T-helper 2 cell treated with Interferon-gamma antibody and Interleukin-4, amounts not matched to agents 5 μg/mL and 100 μg/mL, for 36 hours (primary cell): Measurements from ENCODE around the gene GJA10.
"Not testable (repeated sequence)": the region's sequence is repeated elsewhere in the genome, so short reads cannot be mapped to it uniquely, and the experiment has no call there.

Experiments used
- DNase-seq: peaks from one replicate; pipeline ENCODE4 v3.0.0; 2021; ENCODE audit warnings: low spot score
- H3K27ac Mint-ChIP-seq: one replicate; pipeline ENCODE4 v1.8.0; 2021; ENCODE audit warnings: mild to moderate bottlenecking, mixed read lengths
- H3K27me3 Mint-ChIP-seq: one replicate; pipeline ENCODE4 v1.8.0; 2021; ENCODE audit warnings: low read depth, mixed read lengths
- H3K36me3 Mint-ChIP-seq: one replicate; pipeline ENCODE4 v1.8.0; 2021; ENCODE audit warnings: low read depth, mixed read lengths
- H3K4me1 Mint-ChIP-seq: one replicate; pipeline ENCODE4 v1.8.0; 2021; ENCODE audit warnings: low read depth, mixed read lengths
- H3K4me3 Mint-ChIP-seq: one replicate; pipeline ENCODE4 v1.8.0; 2022; ENCODE audit warnings: mild to moderate bottlenecking, moderate library complexity, mixed read lengths
- H3K9me3 Mint-ChIP-seq: one replicate; pipeline ENCODE4 v1.8.0; 2021; ENCODE audit warnings: mixed read lengths

Gene GJA10

DNA sequence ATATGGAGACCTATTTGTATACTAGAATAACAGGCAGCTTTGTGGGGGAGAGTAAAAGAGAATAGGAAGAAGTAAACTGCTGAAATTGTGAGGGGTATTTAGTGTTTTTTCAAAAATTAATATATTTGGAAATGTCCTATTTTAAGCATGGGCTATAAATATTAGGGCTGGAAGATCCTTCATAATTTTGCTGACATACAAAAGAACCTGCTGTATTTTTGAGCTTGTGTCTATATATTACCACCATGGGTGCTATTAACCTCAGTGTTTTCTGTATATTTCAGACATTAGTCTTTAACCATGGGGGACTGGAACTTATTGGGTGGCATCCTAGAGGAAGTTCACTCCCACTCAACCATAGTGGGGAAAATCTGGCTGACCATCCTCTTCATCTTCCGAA is at the start of gene GJA10:
Gene GJA10 (plus strand): TSS at position 301 of the 400 bp plus-strand sequence. CDS start 0 bp downstream, at position 301.
- DNase-seq, result no peak
- no peaks in the 10 kb centered on the region for H3K9me3 Mint-ChIP-seq
- no peak within 1 kb of the TSS for H3K4me3 Mint-ChIP-seq
- no peaks in the 10 kb centered on the region for H3K36me3 Mint-ChIP-seq
- peaks cover 29% of the 10 kb centered on the region for H3K27me3 Mint-ChIP-seq
- no peak within 1 kb of the TSS for H3K27ac Mint-ChIP-seq
- no peaks in the 10 kb centered on the region for H3K4me1 Mint-ChIP-seq

DNA sequence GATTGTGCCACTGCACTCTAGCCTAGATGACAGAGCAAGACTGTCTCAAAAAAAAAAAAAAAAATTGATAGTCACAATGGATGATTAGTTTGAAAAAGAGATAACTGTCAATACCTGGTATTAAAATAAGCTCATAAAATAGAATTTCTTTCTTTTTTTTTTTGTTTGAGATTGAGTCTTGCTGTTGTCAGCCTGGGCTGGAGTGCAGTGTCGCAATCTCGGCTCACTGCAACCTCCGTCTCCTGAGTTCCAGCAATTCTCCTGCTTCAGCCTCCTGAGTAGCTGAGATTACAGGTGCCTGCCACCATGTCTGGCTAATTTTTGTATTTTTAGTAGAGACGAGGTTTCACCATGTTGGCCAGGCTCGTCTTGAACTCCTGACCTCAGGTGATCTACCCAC is 46.8 kb upstream of the GJA10 start:
- peaks cover 18% of the 10 kb centered on the region for H3K4me1 Mint-ChIP-seq
- H3K36me3 Mint-ChIP-seq, result peaks cover 24% of the 10 kb centered on the region
- H3K27ac Mint-ChIP-seq, DNase-seq, H3K9me3 Mint-ChIP-seq, H3K4me3 Mint-ChIP-seq, H3K27me3 Mint-ChIP-seq: not testable (repeated sequence)

DNA sequence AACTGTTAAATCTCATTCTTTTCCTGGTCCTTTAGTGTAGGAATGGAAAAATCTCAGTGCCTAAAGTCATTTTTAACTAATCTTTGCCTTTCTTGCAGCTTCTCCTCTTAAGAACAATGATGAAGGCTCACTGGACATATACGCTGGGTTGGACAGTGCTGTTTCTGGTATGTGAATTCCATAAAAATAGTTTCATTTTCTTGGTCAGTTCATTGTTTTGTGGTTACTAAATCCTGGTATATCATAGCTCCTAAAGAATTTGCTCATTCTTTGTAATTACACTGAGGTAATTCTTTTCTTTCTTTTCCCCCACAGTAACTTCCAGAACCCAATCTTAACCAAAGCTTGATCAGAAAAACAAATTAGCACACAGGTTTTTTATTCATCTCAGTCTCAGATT is 41.2 kb upstream of the GJA10 start:
- no peaks in the 10 kb centered on the region for H3K27me3 Mint-ChIP-seq
- DNase-seq, result no peak
- peaks cover 50% of the 10 kb centered on the region for H3K36me3 Mint-ChIP-seq
- H3K9me3 Mint-ChIP-seq, result no peaks in the 10 kb centered on the region
- H3K4me3 Mint-ChIP-seq, result no peak overlapping the region
- no peak overlapping the region for H3K27ac Mint-ChIP-seq
- H3K4me1 Mint-ChIP-seq, result peaks cover 10% of the 10 kb centered on the region

DNA sequence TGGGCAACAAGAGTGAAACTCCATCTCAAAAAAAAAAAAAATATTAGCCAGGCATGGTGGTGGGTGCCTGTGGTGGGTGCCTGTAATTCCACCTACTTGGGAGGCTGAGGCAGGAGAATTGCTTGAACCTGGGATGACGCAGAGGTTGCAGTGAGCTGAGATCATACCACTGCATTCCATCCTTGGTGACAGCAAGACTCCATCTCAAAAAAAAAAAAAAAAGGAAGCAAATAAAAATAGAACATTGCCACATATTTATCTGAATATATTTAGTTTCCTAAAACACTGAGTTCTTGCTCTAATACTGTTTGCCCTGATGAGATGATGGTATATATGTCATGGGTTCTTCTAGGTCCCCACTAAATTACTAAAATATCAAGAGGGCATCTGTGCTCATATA is 36.2 kb upstream of the GJA10 start:
- no peak overlapping the region for H3K4me3 Mint-ChIP-seq
- no peak overlapping the region for H3K27ac Mint-ChIP-seq
- H3K36me3 Mint-ChIP-seq, result peaks cover 70% of the 10 kb centered on the region
- no peak for DNase-seq
- H3K27me3 Mint-ChIP-seq, result no peaks in the 10 kb centered on the region
- H3K4me1 Mint-ChIP-seq, result peaks cover 23% of the 10 kb centered on the region
- peaks cover 17% of the 10 kb centered on the region for H3K9me3 Mint-ChIP-seq

DNA sequence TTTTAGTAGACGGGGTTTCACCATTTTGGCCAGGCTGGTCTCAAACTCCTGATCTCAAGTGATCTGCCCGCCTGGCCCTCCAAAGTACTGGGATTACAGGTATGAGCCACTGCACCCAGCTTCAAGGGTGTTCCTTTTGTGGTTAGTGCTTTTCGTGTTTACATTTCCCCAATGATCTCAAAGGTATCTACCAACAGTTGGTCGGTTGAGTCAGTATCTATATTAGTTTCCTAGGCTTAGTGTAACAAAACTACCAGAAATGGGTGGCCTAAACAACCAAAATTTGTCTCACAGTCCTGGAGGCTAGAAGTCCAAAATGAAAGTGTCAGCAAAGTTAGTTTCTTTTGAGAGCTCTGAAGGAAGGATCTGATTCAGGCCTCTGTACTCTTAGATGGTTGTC is 34.5 kb upstream of the GJA10 start:
- peaks cover 21% of the 10 kb centered on the region for H3K9me3 Mint-ChIP-seq
- DNase-seq, result peak; percentile 42
- H3K27me3 Mint-ChIP-seq, result no peaks in the 10 kb centered on the region
- H3K27ac Mint-ChIP-seq, result peak overlapping the region; percentile 81
- H3K4me3 Mint-ChIP-seq, result peak overlapping the region; percentile 57
- peaks cover 25% of the 10 kb centered on the region for H3K4me1 Mint-ChIP-seq
- peaks cover 72% of the 10 kb centered on the region for H3K36me3 Mint-ChIP-seq

DNA sequence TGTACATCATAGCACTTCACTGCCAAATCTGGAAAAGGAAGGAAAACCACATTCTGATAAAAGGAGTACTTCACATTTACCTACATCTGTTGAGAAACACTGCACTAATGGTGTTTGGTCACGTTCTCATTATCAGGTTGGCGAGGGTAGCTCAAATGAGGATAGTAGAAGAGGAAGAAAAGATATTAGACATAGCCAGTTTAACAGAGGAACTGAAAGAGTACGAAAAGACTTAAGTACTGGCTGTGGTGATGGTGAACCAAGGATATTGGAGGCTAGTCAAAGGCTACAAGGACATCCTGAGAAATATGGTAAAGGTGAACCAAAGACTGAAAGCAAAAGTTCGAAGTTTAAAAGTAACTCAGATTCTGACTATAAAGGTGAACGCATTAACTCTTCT is 32.0 kb upstream of the GJA10 start:
- Mint-ChIP-seq H3K36me3 (peaks cover 75% of the 10 kb centered on the region), H3K4me1 (peaks cover 25% of the 10 kb centered on the region), H3K27ac (peak overlapping the region; percentile 85), H3K4me3 (peak overlapping the region; percentile 46), H3K9me3 (peaks cover 24% of the 10 kb centered on the region), H3K27me3 (no peaks in the 10 kb centered on the region)
- no peak for DNase-seq

DNA sequence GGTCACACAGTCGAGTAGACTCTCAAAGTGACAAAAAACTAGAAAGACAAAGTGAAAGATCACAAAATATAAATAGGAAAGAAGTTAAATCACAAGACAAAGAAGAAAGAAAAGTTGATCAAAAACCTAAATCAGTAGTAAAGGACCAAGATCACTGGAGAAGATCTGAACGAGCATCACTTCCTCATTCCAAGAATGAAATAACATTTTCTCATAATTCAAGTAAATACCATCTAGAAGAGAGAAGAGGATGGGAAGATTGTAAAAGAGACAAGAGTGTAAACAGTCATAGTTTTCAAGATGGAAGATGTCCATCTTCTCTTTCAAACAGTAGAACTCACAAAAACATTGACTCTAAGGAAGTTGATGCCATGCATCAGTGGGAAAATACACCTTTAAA is 31.6 kb upstream of the GJA10 start:
- Mint-ChIP-seq H3K4me1 (peaks cover 25% of the 10 kb centered on the region), H3K27ac (peak overlapping the region; percentile 85), H3K36me3 (peaks cover 80% of the 10 kb centered on the region), H3K9me3 (peaks cover 28% of the 10 kb centered on the region), H3K27me3 (no peaks in the 10 kb centered on the region), H3K4me3 (peak overlapping the region; percentile 46)
- DNase-seq, result no peak

DNA sequence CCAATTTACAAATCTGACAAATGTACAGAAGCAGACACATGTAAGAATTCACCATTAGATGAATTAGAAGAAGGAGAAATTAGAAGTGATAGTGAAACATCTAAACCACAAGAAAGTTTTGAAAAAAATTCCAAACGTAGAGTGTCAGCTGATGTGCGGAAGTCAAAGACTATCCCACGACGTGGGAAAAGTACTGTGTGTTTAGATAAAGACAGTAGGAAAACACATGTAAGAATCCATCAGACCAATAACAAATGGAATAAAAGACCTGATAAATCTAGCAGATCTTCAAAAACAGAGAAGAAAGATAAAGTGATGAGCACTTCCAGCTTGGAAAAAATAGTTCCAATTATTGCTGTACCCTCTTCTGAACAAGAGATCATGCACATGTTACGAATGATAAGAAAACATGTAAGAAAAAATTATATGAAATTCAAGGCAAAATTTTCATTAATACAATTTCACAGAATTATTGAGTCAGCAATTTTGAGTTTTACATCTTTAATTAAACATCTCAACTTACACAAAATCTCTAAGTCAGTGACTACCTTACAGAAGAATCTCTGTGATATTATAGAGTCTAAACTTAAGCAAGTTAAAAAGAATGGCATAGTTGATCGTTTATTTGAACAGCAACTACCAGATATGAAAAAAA is 28.1 kb upstream of the GJA10 start:
- Mint-ChIP-seq H3K9me3 (peaks cover 25% of the 10 kb centered on the region), H3K27me3 (no peaks in the 10 kb centered on the region), H3K4me1 (peaks cover 17% of the 10 kb centered on the region), H3K4me3 (no peak overlapping the region), H3K27ac (no peak overlapping the region), H3K36me3 (peaks cover 79% of the 10 kb centered on the region)
- no peak for DNase-seq

DNA sequence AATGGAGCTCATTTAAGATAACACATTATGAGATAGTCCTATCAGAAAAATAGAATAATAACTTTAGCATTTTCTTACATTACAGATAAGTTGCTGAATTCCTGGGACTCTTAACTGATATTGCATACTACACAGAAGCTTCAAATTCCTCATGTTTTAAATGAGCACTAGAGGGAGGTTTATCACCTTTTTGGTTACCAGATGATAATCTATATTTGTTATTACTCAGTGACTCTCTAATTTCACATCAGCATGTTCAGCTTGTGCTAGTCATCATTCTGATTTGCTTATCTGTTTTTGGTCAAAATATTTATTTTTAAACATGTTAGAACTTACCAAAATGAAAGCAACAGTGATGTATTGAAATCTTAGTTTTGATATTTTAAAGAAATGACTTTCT is 20.5 kb upstream of the GJA10 start:
- H3K36me3 Mint-ChIP-seq, result peaks cover 39% of the 10 kb centered on the region

DNA sequence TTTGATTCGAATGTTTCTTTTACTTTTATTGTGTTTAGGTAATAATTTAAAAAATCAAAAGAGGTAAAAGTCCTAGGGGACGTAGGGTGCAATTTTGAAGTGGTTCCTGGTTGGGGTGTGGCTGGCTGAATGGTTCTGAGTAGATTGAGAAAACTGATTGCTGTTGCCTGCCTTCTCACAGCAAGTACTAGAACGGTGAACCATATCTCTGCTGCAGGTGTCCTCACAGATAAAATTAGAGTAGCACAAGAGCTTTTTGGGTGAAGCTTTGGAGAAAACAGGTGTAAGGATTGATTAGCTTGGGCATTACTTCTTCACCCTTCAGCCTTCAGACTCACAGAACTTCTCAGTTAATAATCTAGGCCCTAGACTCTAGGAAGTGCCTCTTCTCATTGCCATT is 19.8 kb upstream of the GJA10 start:
- no peak overlapping the region for H3K27ac Mint-ChIP-seq
- no peaks in the 10 kb centered on the region for H3K27me3 Mint-ChIP-seq
- no peaks in the 10 kb centered on the region for H3K9me3 Mint-ChIP-seq
- peaks cover 38% of the 10 kb centered on the region for H3K36me3 Mint-ChIP-seq
- peaks cover 9% of the 10 kb centered on the region for H3K4me1 Mint-ChIP-seq
- DNase-seq, result no peak
- no peak overlapping the region for H3K4me3 Mint-ChIP-seq

More for the DNA sequence above, 20.5 kb upstream of the GJA10 start:
- Mint-ChIP-seq H3K4me1 (peaks cover 9% of the 10 kb centered on the region), H3K27ac (no peak overlapping the region), H3K9me3 (no peaks in the 10 kb centered on the region), H3K27me3 (no peaks in the 10 kb centered on the region), H3K4me3 (no peak overlapping the region)
- DNase-seq, result no peak

DNA sequence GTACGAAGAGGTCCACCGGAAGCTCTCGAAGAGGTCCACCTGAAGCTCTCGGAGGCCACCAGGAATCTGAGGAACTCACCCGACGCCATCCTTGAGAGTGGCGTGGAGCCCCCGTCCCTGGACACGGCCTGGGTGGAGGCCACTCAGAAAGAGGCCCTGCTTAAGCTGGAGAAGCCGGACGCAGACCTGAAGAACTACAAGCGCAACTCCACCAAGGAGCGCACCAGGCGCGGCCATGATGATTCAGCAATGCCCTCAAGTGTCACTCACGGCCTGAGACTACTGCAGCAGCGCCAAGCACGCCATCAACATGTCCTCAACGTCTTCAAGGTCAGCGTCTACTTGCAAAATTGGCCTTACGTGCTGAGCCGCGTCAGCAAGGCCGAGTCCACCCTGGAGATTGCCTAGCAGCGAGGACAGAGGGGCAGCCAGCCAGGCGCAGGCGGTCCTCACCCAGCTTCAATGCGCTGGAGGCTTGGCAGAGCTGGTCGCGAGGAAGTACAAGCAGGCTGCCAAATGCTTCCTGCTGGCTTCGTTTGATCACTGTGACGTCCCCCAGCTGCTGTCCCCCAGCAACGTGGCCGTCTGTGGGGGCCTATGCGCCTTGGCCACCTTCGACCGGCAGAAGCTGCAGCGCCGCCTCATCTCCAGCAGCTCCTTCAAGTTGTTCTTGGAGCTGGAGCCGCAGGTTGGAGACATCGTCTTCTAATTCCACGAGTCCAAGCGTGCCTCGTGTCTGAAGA is 7.7 kb upstream of the GJA10 start:
- peaks cover 15% of the 10 kb centered on the region for H3K27me3 Mint-ChIP-seq
- H3K27ac Mint-ChIP-seq, result no peak overlapping the region
- no peak for DNase-seq
- H3K36me3 Mint-ChIP-seq, result no peaks in the 10 kb centered on the region
- H3K9me3 Mint-ChIP-seq, result no peaks in the 10 kb centered on the region
- no peak overlapping the region for H3K4me3 Mint-ChIP-seq
- H3K4me1 Mint-ChIP-seq, result peaks cover 2% of the 10 kb centered on the region

DNA sequence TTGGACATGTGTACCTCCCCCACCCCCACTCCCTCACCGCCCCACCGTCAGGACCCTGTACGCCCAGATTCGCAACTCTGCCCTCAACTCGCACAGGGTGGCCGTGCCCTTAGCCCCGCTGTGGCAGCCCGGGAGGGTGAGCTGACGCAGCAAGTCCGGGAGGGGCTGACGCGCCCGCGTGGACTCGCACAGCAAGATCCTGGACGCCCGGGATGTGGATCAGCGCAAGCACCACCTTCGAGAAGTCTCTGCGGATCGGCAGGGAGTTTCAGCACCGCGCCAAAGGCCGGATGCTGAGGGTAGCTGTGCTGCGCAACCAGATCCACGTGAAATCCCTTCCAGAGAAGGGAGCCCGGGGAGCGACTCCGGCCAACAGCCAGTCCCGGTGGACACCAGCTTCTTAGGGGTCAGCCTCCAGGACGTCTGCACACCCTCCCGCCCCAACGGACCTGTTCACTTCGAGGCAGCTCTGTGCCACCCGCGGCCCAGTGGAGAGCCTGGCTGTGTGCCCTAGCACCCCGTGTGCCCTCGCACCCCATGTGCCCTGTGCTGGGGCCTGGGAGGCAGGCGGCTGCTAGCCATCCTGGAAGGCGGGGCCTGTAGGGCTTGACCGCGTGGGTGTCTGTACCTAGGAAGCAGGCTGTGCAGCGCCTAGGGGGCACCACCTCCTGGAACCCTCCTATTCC is 6.7 kb upstream of the GJA10 start:
- Mint-ChIP-seq H3K36me3 (no peaks in the 10 kb centered on the region), H3K4me1 (peaks cover 2% of the 10 kb centered on the region), H3K4me3 (no peak overlapping the region), H3K27ac (no peak overlapping the region), H3K9me3 (no peaks in the 10 kb centered on the region), H3K27me3 (peaks cover 18% of the 10 kb centered on the region)
- no peak for DNase-seq

DNA sequence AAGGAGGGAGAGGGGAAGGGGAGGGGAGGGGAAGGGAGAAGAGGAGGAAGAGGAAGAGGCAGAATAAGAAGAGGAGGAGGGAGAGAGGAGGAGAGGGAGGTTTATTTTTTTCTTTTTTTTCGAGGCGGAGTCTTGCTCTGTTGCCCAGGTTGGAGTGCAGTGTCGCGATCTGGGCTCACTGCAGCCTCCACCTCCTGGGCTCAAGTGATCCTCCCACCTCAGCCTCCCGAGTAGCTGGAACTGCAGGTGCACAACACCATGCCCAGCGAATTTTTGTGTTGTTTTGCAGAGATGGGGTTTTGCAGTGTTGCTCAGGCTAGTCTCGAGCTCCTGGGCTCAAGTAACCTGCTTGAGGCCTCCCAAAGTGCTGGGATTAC is 6.1 kb upstream of the GJA10 start:
- Mint-ChIP-seq H3K27ac (no peak overlapping the region), H3K9me3 (no peaks in the 10 kb centered on the region), H3K36me3 (no peaks in the 10 kb centered on the region), H3K4me3 (no peak overlapping the region), H3K4me1 (peaks cover 2% of the 10 kb centered on the region), H3K27me3 (peaks cover 20% of the 10 kb centered on the region)
- DNase-seq, result no peak

DNA sequence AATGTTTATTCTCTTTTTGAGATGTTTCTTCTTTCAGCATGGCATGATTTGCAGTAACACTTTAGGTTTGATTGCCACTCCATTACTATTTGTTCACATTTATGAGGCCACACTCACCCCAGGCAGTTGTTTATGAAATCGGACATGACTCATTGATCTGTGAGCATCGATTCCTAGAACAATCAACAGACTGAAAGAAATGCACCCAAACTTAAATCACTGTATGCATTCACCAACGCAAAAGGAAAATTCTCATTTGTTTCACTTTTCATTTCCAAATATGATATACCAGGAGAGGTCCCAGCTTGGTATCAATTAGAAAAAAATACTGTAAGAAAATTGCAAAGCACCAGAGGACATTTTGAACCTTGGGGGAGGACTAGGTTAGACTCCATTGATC is 5.4 kb upstream of the GJA10 start:
- H3K4me3 Mint-ChIP-seq, result no peak overlapping the region
- peaks cover 23% of the 10 kb centered on the region for H3K27me3 Mint-ChIP-seq
- no peak overlapping the region for H3K27ac Mint-ChIP-seq

More for the DNA sequence above, 5.4 kb upstream of the GJA10 start:
- Mint-ChIP-seq H3K9me3 (no peaks in the 10 kb centered on the region), H3K4me1 (peaks cover 2% of the 10 kb centered on the region), H3K36me3 (no peaks in the 10 kb centered on the region)
- no peak for DNase-seq
